ENCODE data around the gene RANBP9. TPM values are rescaled to one million over a fixed set of nuclear protein-coding genes. Genes with fewer than 3 reads are reported as not detected.

Gene RANBP9
- total and polyA plus RNA-seq, 2 donors (not counting 3 experiments of a cell fraction or from before 2014, with no cell fraction given), result 15.1 to 40.2 TPM

- peaks cover 5 to 9% of the 10 kb centered on the region in 2 experiments for H3K36me3 ChIP-seq (ENCODE audit: control insufficient read depth in 2 of 2, extremely low read depth in 1 of 2, insufficient read depth in 2 of 2, low read length in 2 of 2)
- no peak overlapping the region for H2AFZ ChIP-seq (ENCODE audit: low read depth, low read length)
- no peaks in the 10 kb centered on the region for H3K27me3 ChIP-seq (ENCODE audit: control insufficient read depth in 2 of 2, insufficient read depth in 2 of 2, low read length in 2 of 2)
- no peaks in the 10 kb centered on the region for H3K9me3 ChIP-seq (replicated peaks; ENCODE audit: control insufficient read depth, insufficient read depth, low read length)
- ChIA-PET POLR2A (no interaction called here), CTCF (interaction anchor here (0.7 kb wide), 1 partner anchor 15 kb away, joined by 3 read pairs; the partner anchor contains the start of gene NOL7)
- no peak overlapping the region for H3K4me3 ChIP-seq (replicated peaks in 1 of 3; ENCODE audit: insufficient read depth in 1 of 3, low read depth in 1 of 3, low read length in 3 of 3)
- H4K20me1 ChIP-seq (replicated peaks; ENCODE audit: control insufficient read depth, extremely low read depth, insufficient read depth, low read length), result no peaks in the 10 kb centered on the region
- intact Hi-C loops (cut with micrococcal nuclease) (loop anchor here (10.0 kb wide), 1 partner anchor 435 kb away; no protein-coding TSS in a partner anchor), dilution Hi-C loops (cut with MboI; ENCODE audit: extremely low pct_ligation_motif_present, low sequenced_read_pairs) (no loop called here)
- no TSS peak for BruUV-seq (replicated peaks)
- no peaks in the 10 kb centered on the region for H3K79me2 ChIP-seq (ENCODE audit: control insufficient read depth, insufficient read depth, low read length)
- peak; percentile 65 for DNase-seq (ENCODE audit: low read depth, low spot score)
- no peaks in the 10 kb centered on the region for H3K9me1 ChIP-seq (replicated peaks; ENCODE audit: control insufficient read depth, extremely low read depth, insufficient read depth, low read length)
- TF ChIP-seq CTCF (IDR thresholded peaks at IDR 0.05; ENCODE audit: extremely low read depth in 1 of 2, insufficient read depth in 1 of 2, low read depth in 1 of 2, low read length in 2 of 2), result no peak
- TF ChIP-seq POLR2A (IDR thresholded peaks at IDR 0.05; ENCODE audit: low read depth, low read length), result no peak
- TF ChIP-seq, protein P1, sequence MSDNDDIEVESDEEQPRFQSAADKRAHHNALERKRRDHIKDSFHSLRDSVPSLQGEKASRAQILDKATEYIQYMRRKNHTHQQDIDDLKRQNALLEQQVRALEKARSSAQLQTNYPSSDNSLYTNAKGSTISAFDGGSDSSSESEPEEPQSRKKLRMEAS (IDR thresholded peaks at IDR 0.05; ENCODE audit: insufficient read depth, insufficient read length), result no peak
- TF ChIP-seq GATA2 (IDR thresholded peaks at IDR 0.05; ENCODE audit: insufficient read depth, insufficient read length, low read depth, low read length), result no peak
- TF ChIP-seq JUN (IDR thresholded peaks at IDR 0.05; ENCODE audit: borderline replicate concordance, insufficient read depth, insufficient read length, low read depth), result no peak
- no peak for TF ChIP-seq POLR2AphosphoS5 (IDR thresholded peaks at IDR 0.05; ENCODE audit: insufficient read depth, low read depth, low read length)
- no peak for TF ChIP-seq MYC (IDR thresholded peaks at IDR 0.05; ENCODE audit: low read depth, low read length)
- TF ChIP-seq FOS (IDR thresholded peaks at IDR 0.05; ENCODE audit: borderline replicate concordance, insufficient read depth, low read length), result no peak
- TF ChIP-seq EZH2 (IDR thresholded peaks at IDR 0.05; ENCODE audit: borderline replicate concordance, low read depth, low read length, severe bottlenecking), result no peak
- H3K4me2 ChIP-seq (ENCODE audit: insufficient read depth, low read length), result no peak overlapping the region
- no peaks in the 10 kb centered on the region for H3K4me1 ChIP-seq (ENCODE audit: control insufficient read depth, extremely low read depth, insufficient read depth, low read length)
- H3K27ac ChIP-seq (ENCODE audit: insufficient read depth, low read depth, low read length), result no peak overlapping the region
- no peak for FAIRE-seq
- no peak overlapping the region for H3K9ac ChIP-seq (replicated peaks; ENCODE audit: extremely low read depth, insufficient read depth, low read length)
These were observed 82.0 kb downstream of the RANBP9 start for GRCh38 chr6:13629459-13630116.

Measured in endothelial cell of umbilical vein (primary cell).